T-cell (primary cell): Measurements from ENCODE around the gene ARHGEF6. TPM values are rescaled to one million over a fixed set of nuclear protein-coding genes. Genes with fewer than 3 reads are reported as not detected.

Experiments used
- ATAC-seq, 4 experiments: fragments of 200-7000 bp in 3 of 4; fragments of 150-1000 bp in 1 of 4; cut with Tn5 transposase; replicated peaks in 1 of 4; 1 replicate in 3 of 4; 2 replicates in 1 of 4; pipeline ENCODE4 v1.10.0; 2021; ENCODE audit warnings: moderate library complexity in 3 of 4, mild to moderate bottlenecking in 2 of 4, moderate number of reproducible peaks in 1 of 4
- CTCF ChIA-PET, 2 donors: fragments of 300-600 bp; sonication (Branson Sonifier 250); formaldehyde crosslinking; loops; one replicate each; lab custom pipeline; 2022; ENCODE audit warnings: antibody characterized with exemption in 2 of 2; lab: Charles Lee
- POLR2A ChIA-PET, 2 donors: fragments of 300-600 bp; sonication (Branson Sonifier 250); formaldehyde crosslinking; loops; one replicate each; lab custom pipeline; 2022; ENCODE audit warnings: antibody characterized with exemption in 2 of 2; lab: Charles Lee
- DNase-seq, 35 experiments: peaks; one replicate each; pipeline versions ENCODE4 v3.0.0 to v3.0.0-alpha.2; 2013 to 2023
- H3K27ac ChIP-seq: one replicate; pipeline ENCODE4 v1.5.1; 2013; ENCODE audit warnings: low read length
- H3K27me3 ChIP-seq, 2 experiments: replicated peaks in 1 of 2; 1 replicate in 1 of 2; 2 replicates in 1 of 2; pipeline versions ENCODE4 v1.6.1 to v1.7.0; 2013; ENCODE audit warnings: low read length in 1 of 2, mixed read lengths in 1 of 2; ENCODE audit not compliant: control insufficient read depth in 2 of 2, insufficient read depth in 2 of 2; ENCODE audit errors: extremely low read depth in 1 of 2
- H3K36me3 ChIP-seq, 2 donors: 1 replicate in 1 of 2; 2 replicates in 1 of 2; pipeline versions ENCODE4 v1.6.1 to v1.7.0; 2013; ENCODE audit warnings: low read length in 1 of 2; ENCODE audit not compliant: control insufficient read depth in 2 of 2, insufficient read depth in 1 of 2; ENCODE audit errors: extremely low read depth in 1 of 2
- H3K4me1 ChIP-seq, 2 experiments: 1 replicate in 1 of 2; 2 replicates in 1 of 2; pipeline versions ENCODE4 v1.6.1 to v1.7.0; 2013; ENCODE audit warnings: low read length in 2 of 2, mixed read lengths in 1 of 2; ENCODE audit not compliant: insufficient read depth in 2 of 2, control insufficient read depth in 1 of 2; ENCODE audit errors: extremely low read depth in 1 of 2
- H3K4me3 ChIP-seq, 2 donors: 1 replicate in 1 of 2; 2 replicates in 1 of 2; pipeline versions ENCODE4 v1.5.1 to v1.7.0; 2013; ENCODE audit warnings: mild to moderate bottlenecking in 2 of 2, low read length in 1 of 2, moderate library complexity in 1 of 2; ENCODE audit not compliant: control insufficient read depth in 1 of 2; ENCODE audit errors: extremely low read depth in 1 of 2
- H3K9me3 ChIP-seq: 2 replicates; pipeline ENCODE4 v1.7.0; 2013
- H3K27ac Mint-ChIP-seq, 2 donors: one replicate each; pipeline ENCODE4 v1.8.0; 2020 to 2021; ENCODE audit warnings: mild to moderate bottlenecking in 2 of 2, mixed read lengths in 2 of 2
- H3K27me3 Mint-ChIP-seq, 2 donors: one replicate each; pipeline ENCODE4 v1.8.0; 2021 to 2022; ENCODE audit warnings: mixed read lengths in 2 of 2
- H3K36me3 Mint-ChIP-seq: one replicate; pipeline ENCODE4 v1.8.0; 2021; ENCODE audit warnings: mixed read lengths
- H3K4me1 Mint-ChIP-seq, 3 donors: one replicate each; pipeline ENCODE4 v1.8.0; 2020 to 2022; ENCODE audit warnings: mixed read lengths in 3 of 3, mild to moderate bottlenecking in 1 of 3
- H3K4me3 Mint-ChIP-seq, 3 donors: one replicate each; pipeline ENCODE4 v1.8.0; 2020 to 2022; ENCODE audit warnings: mild to moderate bottlenecking in 3 of 3, mixed read lengths in 3 of 3, moderate library complexity in 3 of 3
- H3K9me3 Mint-ChIP-seq, 3 donors: one replicate each; pipeline ENCODE4 v1.8.0; 2020 to 2022; ENCODE audit warnings: mixed read lengths in 3 of 3
- WGBS: methylation state at CpG from one replicate; pipeline ENCODE4 v1.1.5; 2013; ENCODE audit warnings: missing lambda C conversion rate; ENCODE audit not compliant: insufficient coverage; 5-methylcytosine and 5-hydroxymethylcytosine counted together
- total RNA-seq, 35 experiments: library from RNA in 6 of 35; stranded (reverse) in 6 of 35; fragments of 120-200 nt in 1 of 35; gene quantifications; one replicate each; pipeline versions ENCODE4 v1.2.1 to v1.2.4 and lab custom pipeline; 2013 to 2026

The ARHGEF6 gene
- total RNA-seq, 5 donors from 2014 or later (not counting 1 experiment from before 2014, with no cell fraction given): 63.4 to 79.9 (median 72.9) TPM

GRCh38 chrX:136725441-136726104 lies 55.2 kb downstream of the ARHGEF6 start:
- ChIA-PET CTCF (interaction anchor here in 1 of 2 donors (1.5 kb wide), 1 partner anchor 29 kb away, joined by 3 read pairs; no protein-coding TSS in a partner anchor), POLR2A (interaction anchor here in 1 of 2 donors (0.9 kb wide), 1 partner anchor 14 kb away, joined by 3 read pairs; no protein-coding TSS in a partner anchor)
- no peak for DNase-seq
- Histone ChIP-seq H3K9me3 (no peaks in the 10 kb centered on the region), H3K27ac (no peak overlapping the region), H3K4me3 (no peak overlapping the region), H3K36me3 (peaks cover 0 to 5% of the 10 kb centered on the region in 2 donors), H3K27me3 (no peaks in the 10 kb centered on the region), H3K4me1 (peaks cover 6% of the 10 kb centered on the region in 2 experiments)
- Mint-ChIP-seq H3K27ac (peak overlapping the region; percentile 27 to 70), H3K36me3 (peaks cover 32% of the 10 kb centered on the region), H3K4me3 (no peak overlapping the region), H3K4me1 (peaks cover 18 to 27% (median 21%) of the 10 kb centered on the region in 3 donors), H3K27me3 (no peaks in the 10 kb centered on the region), H3K9me3 (peaks cover 0 to 4% (median 0%) of the 10 kb centered on the region in 3 donors)
- no peak for ATAC-seq

GRCh38 chrX:136718091-136718490 lies 62.6 kb downstream of the ARHGEF6 start:
- no peak for DNase-seq
- ChIA-PET CTCF (interaction anchor here in 1 of 2 donors (0.7 kb wide), 1 partner anchor 141 kb away, joined by 3 read pairs; no protein-coding TSS in a partner anchor), POLR2A (interaction anchor here (0.6 to 0.7 kb wide), 2 partner anchors 93 to 170 kb away, joined by 3 to 8 read pairs; no protein-coding TSS in a partner anchor)
- no peak for ATAC-seq
- peaks cover 44 to 59% (median 55%) of the 10 kb centered on the region in 3 donors for H3K4me1 Mint-ChIP-seq
- Histone ChIP-seq H3K36me3 (peaks cover 0 to 2% of the 10 kb centered on the region in 2 donors), H3K27ac (no peak overlapping the region), H3K9me3 (no peaks in the 10 kb centered on the region), H3K27me3 (no peaks in the 10 kb centered on the region), H3K4me3 (no peak overlapping the region), H3K4me1 (peaks cover 5 to 11% of the 10 kb centered on the region in 2 experiments)
- peaks cover 21% of the 10 kb centered on the region for H3K36me3 Mint-ChIP-seq
- H3K27me3 Mint-ChIP-seq: peaks cover 0 to 12% of the 10 kb centered on the region in 2 donors
- peaks cover 0 to 4% (median 0%) of the 10 kb centered on the region in 3 donors for H3K9me3 Mint-ChIP-seq
- WGBS: no CpG with 5 or more reads among the region's 2 CpGs
- H3K27ac Mint-ChIP-seq: no peak overlapping the region
- H3K4me3 Mint-ChIP-seq: no peak overlapping the region

GRCh38 chrX:136714626-136715599 lies 65.8 kb downstream of the ARHGEF6 start:
- DNase-seq (no peak), ATAC-seq (peak; percentile 32 to 59 (median 36))
- ChIA-PET POLR2A (interaction anchor here in 1 of 2 donors (0.6 kb wide), 2 partner anchors 32 to 509 kb away, joined by 3 read pairs; no protein-coding TSS in a partner anchor), CTCF (interaction anchor here in 1 of 2 donors (1.3 kb wide), 1 partner anchor 19 kb away, joined by 3 read pairs; no protein-coding TSS in a partner anchor)
- Mint-ChIP-seq H3K36me3 (no peaks in the 10 kb centered on the region), H3K27me3 (peaks cover 0 to 13% of the 10 kb centered on the region in 2 donors), H3K4me1 (peaks cover 56 to 73% (median 69%) of the 10 kb centered on the region in 3 donors), H3K27ac (peak overlapping the region; percentile 93 to 94), H3K9me3 (no peaks in the 10 kb centered on the region), H3K4me3 (peak overlapping the region; percentile 59 to 60 (median 60))
- H3K36me3 ChIP-seq: peaks cover 0 to 3% of the 10 kb centered on the region in 2 donors
- H3K4me1 ChIP-seq: peaks cover 12 to 13% of the 10 kb centered on the region in 2 experiments
- H3K27me3 ChIP-seq: no peaks in the 10 kb centered on the region
- WGBS: no CpG with 5 or more reads among the region's 6 CpGs
- peak overlapping the region; percentile 47 for H3K27ac ChIP-seq
- H3K4me3 ChIP-seq: no peak overlapping the region
- H3K9me3 ChIP-seq: no peaks in the 10 kb centered on the region

GRCh38 chrX:136712650-136713310 lies 68.0 kb downstream of the ARHGEF6 start:
- POLR2A ChIA-PET: interaction anchor here (0.5 to 0.6 kb wide), 2 partner anchors 63 to 168 kb away, joined by 3 to 4 read pairs; partner anchors contain the start of gene RBMX (in 1 of the 2)
- Histone ChIP-seq H3K9me3 (no peaks in the 10 kb centered on the region), H3K36me3 (peaks cover 0 to 4% of the 10 kb centered on the region in 2 donors), H3K27me3 (no peaks in the 10 kb centered on the region), H3K4me1 (peaks cover 13 to 14% of the 10 kb centered on the region in 2 experiments), H3K4me3 (no peak overlapping the region), H3K27ac (no peak overlapping the region)
- ATAC-seq: no peak
- H3K9me3 Mint-ChIP-seq: no peaks in the 10 kb centered on the region
- no peak for DNase-seq
- H3K4me1 Mint-ChIP-seq: peaks cover 47 to 69% (median 69%) of the 10 kb centered on the region in 3 donors
- CTCF ChIA-PET: interaction anchor here in 1 of 2 donors (0.7 to 1.0 kb wide), 2 partner anchors 15 to 212 kb away, joined by 4 read pairs; no protein-coding TSS in a partner anchor
- H3K27ac Mint-ChIP-seq: peak overlapping the region; percentile 63 to 73
- H3K36me3 Mint-ChIP-seq: peaks cover 3% of the 10 kb centered on the region
- H3K27me3 Mint-ChIP-seq: peaks cover 0 to 14% of the 10 kb centered on the region in 2 donors
- H3K4me3 Mint-ChIP-seq: no peak overlapping the region

- H3K9me3 ChIP-seq: no peaks in the 10 kb centered on the region
- peak in 3 of 35 experiments; percentile 14 to 30 (median 15) for DNase-seq
- Mint-ChIP-seq H3K27me3 (peaks cover 0 to 7% of the 10 kb centered on the region in 2 donors), H3K4me3 (no peak overlapping the region), H3K9me3 (no peaks in the 10 kb centered on the region), H3K27ac (peak overlapping the region; percentile 86 to 88), H3K4me1 (peaks cover 31 to 55% (median 52%) of the 10 kb centered on the region in 3 donors), H3K36me3 (peaks cover 10% of the 10 kb centered on the region)
- no peaks in the 10 kb centered on the region for H3K27me3 ChIP-seq
- CTCF ChIA-PET: no interaction called here
- POLR2A ChIA-PET: interaction anchor here (0.5 kb wide), 2 partner anchors 10 to 152 kb away, joined by 3 to 4 read pairs; no protein-coding TSS in a partner anchor
- H3K27ac ChIP-seq: peak overlapping the region; percentile 80
- H3K4me3 ChIP-seq: no peak overlapping the region
- no CpG with 5 or more reads among the region's 1 CpG for WGBS
- H3K4me1 ChIP-seq: peaks cover 13% of the 10 kb centered on the region in 2 experiments
- H3K36me3 ChIP-seq: peaks cover 0 to 18% of the 10 kb centered on the region in 2 donors
- ATAC-seq: peak in 1 of 4 experiments; percentile 38
These were observed 69.6 kb downstream of the ARHGEF6 start for GRCh38 chrX:136711147-136711546.
